ENCODE data around the gene PCSK5.

DNA sequence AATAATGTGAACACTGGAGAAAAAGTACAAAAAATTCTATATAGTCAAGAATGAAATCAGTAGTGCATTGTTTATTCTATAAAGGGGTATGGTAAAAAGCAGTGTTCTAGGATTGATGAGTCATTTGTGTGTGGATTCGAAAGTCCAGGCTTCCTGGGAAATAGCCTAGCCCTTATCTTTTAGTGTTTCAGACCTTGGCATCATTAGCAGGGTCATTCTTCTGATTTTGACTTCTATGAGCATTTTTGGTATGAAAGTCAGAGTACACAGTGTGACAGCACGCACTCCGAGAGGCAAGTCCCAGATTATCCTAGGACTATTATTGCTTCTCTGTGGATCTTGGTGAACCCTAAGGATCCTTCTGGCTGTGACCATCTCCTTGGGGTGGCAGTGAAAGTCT lies 16.9 kb downstream of the PCSK5 start:
- TF ChIP-seq ZNF274 (IDR thresholded peaks at IDR 0.05; ENCODE audit: low read depth, low read length) (no peak), YY1 (IDR thresholded peaks at IDR 0.05; ENCODE audit: insufficient read depth, insufficient read length) (no peak), SUZ12 (IDR thresholded peaks at IDR 0.05; ENCODE audit: extremely low read depth, insufficient read depth, insufficient read length) (no peak)
